Activated naive CD4-positive, alpha-beta T cell treated with anti-CD3 and anti-CD28 coated beads for 36 hours (primary cell): ENCODE data around the gene LINGO1. TPM values are rescaled to one million over a fixed set of nuclear protein-coding genes. Genes with fewer than 3 reads are reported as not detected.

ENCODE experiments used
- CTCF ChIA-PET: fragments of 350-600 bp; sonication (Branson Sonifier 250); formaldehyde crosslinking; loops from one replicate; lab custom pipeline; 2021; ENCODE audit warnings: antibody characterized with exemption; lab: Charles Lee
- DNase-seq: peaks from one replicate; pipeline ENCODE4 v3.0.0-alpha.2; 2020
- H3K27ac Mint-ChIP-seq: one replicate; pipeline ENCODE4 v1.8.0; 2021; ENCODE audit warnings: mild to moderate bottlenecking, mixed read lengths
- H3K27me3 Mint-ChIP-seq: one replicate; pipeline ENCODE4 v1.8.0; 2021; ENCODE audit warnings: low read depth, mixed read lengths
- H3K36me3 Mint-ChIP-seq: one replicate; pipeline ENCODE4 v1.8.0; 2021; ENCODE audit warnings: low read depth, mixed read lengths
- H3K4me1 Mint-ChIP-seq: one replicate; pipeline ENCODE4 v1.8.0; 2021; ENCODE audit warnings: low read depth, mixed read lengths
- H3K4me3 Mint-ChIP-seq: one replicate; pipeline ENCODE4 v1.8.0; 2021; ENCODE audit warnings: mild to moderate bottlenecking, moderate library complexity, mixed read lengths
- H3K9me3 Mint-ChIP-seq: one replicate; pipeline ENCODE4 v1.8.0; 2021; ENCODE audit warnings: mixed read lengths
- intact Hi-C: fragments of 100-400 bp; cut with micrococcal nuclease; formaldehyde crosslinking; loops from one replicate; pipeline ENCODE4 v1.15.1; 2023
- total RNA-seq, 2 experiments: library from RNA; stranded (reverse); gene quantifications; one replicate each; pipeline ENCODE4 v1.2.3, GENCODE V29; 2021

LINGO1 gene
- total RNA-seq, 2 experiments from 2014 or later = not detected

DNA sequence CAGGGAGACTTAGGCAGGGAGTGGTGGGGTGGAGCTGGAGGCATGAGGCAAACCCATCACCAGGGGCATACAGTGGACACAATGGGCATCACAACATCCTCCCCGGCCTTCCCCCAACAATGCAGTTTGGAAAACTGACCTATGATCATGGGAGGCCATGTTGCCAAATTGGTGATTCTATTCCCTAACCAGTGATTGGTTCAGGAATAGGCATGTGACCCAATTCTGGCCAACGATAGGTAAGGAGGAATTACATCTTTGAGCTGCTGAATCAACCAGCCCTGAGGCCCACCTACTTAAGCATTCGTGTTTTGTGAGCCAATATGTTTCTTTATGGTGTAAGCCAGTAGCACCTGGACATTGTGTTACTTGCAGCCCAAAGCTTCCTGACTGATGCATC, 40.0 kb downstream of the LINGO1 start:
- CTCF ChIA-PET = no interaction called here
- H3K27ac Mint-ChIP-seq = no peak overlapping the region

DNA sequence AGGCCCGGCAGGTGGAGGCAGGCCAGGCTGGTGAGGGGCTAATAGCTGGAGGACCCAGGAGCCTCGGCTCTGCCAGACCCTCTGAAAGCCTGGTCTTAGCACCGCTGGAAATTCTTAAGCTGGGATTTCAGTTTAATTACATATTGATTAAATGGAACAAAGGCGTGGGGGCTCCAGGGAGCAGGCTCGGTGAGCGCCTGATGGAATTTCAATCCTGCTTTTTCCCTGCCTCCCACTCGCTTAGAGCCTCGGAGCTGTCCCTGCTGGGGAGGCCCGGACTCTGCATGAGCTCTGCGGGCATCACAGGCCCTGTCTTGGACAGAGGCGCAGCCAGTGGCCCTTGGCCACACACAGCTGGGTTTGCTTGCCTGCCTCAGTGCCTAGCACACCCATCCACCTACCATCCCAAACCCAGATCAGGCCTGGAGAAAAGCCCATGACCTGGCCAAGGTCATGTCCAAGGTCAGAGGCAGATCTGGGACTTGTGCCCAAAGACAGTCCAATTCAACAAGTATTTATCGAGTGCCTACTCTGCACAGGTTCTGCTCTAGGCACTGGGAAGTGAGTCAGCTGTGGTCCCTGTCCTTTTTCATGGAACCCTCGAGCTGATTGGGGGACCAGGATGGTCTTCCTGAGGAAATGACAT, 40.6 kb downstream of the LINGO1 start:
- CTCF ChIA-PET = interaction anchor here (0.9 kb wide), 1 partner anchor 17 kb away, joined by 5 read pairs; no protein-coding TSS in a partner anchor
- Mint-ChIP-seq H3K36me3 (no peaks in the 10 kb centered on the region), H3K9me3 (no peaks in the 10 kb centered on the region), H3K27me3 (no peaks in the 10 kb centered on the region), H3K4me1 (no peaks in the 10 kb centered on the region), H3K27ac (no peak overlapping the region), H3K4me3 (no peak overlapping the region)
- no peak for DNase-seq
- intact Hi-C loops = no loop called here

More for the DNA sequence above, 40.0 kb downstream of the LINGO1 start:
- Mint-ChIP-seq H3K27me3 (no peaks in the 10 kb centered on the region), H3K36me3 (no peaks in the 10 kb centered on the region), H3K4me3 (no peak overlapping the region), H3K9me3 (no peaks in the 10 kb centered on the region), H3K4me1 (no peaks in the 10 kb centered on the region)
- DNase-seq = no peak
- intact Hi-C loops = no loop called here

DNA sequence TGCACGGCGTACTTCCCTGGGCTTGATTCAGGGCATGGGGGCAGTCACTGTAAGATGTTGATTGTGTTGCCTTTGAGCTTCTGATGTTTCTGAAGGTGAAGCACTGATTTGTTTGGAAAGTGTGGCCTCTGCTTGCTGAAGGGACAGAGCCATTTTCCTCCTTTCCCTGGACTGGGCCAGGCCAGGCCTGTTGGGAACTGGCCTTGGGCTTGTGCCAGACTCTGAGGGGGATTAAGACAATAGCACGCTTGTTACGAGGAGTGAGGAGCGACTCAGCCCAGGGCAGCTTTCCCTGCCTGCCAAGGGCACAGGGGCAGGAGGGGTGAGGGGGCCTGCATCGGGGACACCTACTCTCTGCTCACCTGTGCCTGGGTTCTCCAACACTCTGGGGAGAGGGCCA, 42.9 kb downstream of the LINGO1 start:
- intact Hi-C loops = no loop called here
- Mint-ChIP-seq H3K27ac (no peak overlapping the region), H3K4me3 (no peak overlapping the region), H3K4me1 (no peaks in the 10 kb centered on the region), H3K36me3 (no peaks in the 10 kb centered on the region), H3K9me3 (no peaks in the 10 kb centered on the region), H3K27me3 (no peaks in the 10 kb centered on the region)
- DNase-seq = no peak
- CTCF ChIA-PET = no interaction called here

DNA sequence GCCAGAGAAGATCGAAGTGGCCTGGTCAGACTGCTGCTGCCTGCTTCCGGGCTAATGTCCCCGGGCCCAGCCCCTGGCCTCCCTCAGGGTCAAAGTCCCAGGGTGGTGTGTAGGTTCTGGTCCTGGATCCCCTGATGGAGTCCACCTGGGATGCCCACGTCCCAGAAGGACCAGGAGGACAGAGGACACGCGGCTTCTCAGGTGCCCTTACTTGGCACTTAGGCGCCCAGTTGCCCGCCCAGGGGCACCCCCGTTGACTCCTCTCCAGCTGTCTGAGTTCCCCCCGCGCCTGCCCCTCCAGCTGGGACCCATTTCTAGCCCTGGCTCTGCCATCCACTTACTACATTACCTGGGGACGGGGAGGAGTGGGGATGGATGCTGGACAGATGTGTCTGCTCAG, 44.6 kb downstream of the LINGO1 start:
- Mint-ChIP-seq H3K27ac (no peak overlapping the region), H3K27me3 (no peaks in the 10 kb centered on the region), H3K36me3 (no peaks in the 10 kb centered on the region), H3K4me1 (no peaks in the 10 kb centered on the region), H3K4me3 (no peak overlapping the region), H3K9me3 (no peaks in the 10 kb centered on the region)
- intact Hi-C loops = no loop called here
- no peak for DNase-seq
- CTCF ChIA-PET = interaction anchor here (1.9 kb wide), 1 partner anchor 45 kb away, joined by 5 read pairs; no protein-coding TSS in a partner anchor

DNA sequence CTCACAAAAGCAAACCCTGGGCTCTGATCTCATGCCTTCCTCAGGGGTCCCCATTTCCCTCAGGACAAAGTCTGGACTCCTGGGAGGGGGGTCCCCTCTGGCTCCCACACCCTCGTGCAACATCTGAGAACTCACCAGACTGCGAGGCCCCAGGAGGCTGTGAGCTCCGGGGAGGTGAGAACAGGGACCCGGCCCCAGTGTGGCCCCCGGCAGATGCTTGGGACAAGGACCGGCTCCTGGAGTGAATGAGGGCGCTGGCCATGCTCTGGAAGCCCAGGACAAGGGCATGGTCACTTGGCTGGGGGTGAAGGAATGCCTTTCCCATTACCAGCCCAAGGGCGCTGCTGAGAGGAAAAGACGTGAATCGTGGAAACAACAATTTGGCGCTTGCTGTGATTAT, 48.0 kb downstream of the LINGO1 start:
- H3K4me3 Mint-ChIP-seq = no peak overlapping the region
- no peaks in the 10 kb centered on the region for H3K9me3 Mint-ChIP-seq
- H3K36me3 Mint-ChIP-seq = no peaks in the 10 kb centered on the region
- no peaks in the 10 kb centered on the region for H3K4me1 Mint-ChIP-seq
- H3K27ac Mint-ChIP-seq = no peak overlapping the region
- intact Hi-C loops = no loop called here
- DNase-seq = no peak
- CTCF ChIA-PET = no interaction called here
- H3K27me3 Mint-ChIP-seq = no peaks in the 10 kb centered on the region

DNA sequence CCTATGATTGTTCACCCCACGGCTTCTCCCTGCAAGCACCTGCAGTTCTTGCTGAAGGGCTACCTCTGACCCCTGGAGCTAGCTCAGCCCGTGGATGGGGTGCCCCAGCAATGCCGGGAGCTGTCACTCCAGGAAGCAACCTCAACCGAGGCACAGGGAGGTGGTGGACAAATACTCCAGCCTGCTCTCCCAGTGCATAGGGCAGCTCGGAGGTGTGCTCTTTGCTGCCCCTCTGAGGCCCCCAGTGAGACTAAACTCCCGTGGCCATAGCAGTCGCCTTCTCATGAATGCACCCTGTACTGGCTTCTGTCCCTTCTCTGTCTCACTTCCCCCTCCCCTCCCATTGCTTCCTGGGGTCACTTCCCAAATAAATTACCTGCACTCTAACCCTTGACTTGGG, 48.5 kb downstream of the LINGO1 start:
- H3K9me3 Mint-ChIP-seq = no peaks in the 10 kb centered on the region
- H3K4me1 Mint-ChIP-seq = no peaks in the 10 kb centered on the region
- CTCF ChIA-PET = no interaction called here
- no peak for DNase-seq
- H3K27ac Mint-ChIP-seq = no peak overlapping the region
- no peaks in the 10 kb centered on the region for H3K27me3 Mint-ChIP-seq
- H3K36me3 Mint-ChIP-seq = no peaks in the 10 kb centered on the region
- no peak overlapping the region for H3K4me3 Mint-ChIP-seq
- intact Hi-C loops = no loop called here

DNA sequence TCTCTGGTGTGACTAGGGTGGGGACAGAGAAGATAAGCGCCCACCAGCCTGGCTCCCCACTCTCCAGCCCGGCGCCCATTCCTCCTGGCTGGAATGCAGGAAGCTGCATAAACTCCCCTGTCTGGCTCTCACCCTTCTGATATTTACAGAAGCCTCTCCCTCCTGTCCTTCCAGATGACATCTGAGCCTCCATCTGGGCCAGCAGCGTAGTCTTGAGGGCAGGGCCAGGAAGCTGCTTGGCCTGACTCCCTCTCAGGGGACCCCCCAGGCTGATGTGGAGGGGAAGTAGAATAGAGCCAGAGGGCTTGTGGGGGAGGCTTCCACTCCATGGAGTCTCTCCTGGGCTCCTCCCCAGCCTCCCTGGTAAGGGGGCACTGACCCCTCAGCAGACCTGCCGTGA, 49.9 kb downstream of the LINGO1 start:
- H3K27me3 Mint-ChIP-seq = no peaks in the 10 kb centered on the region
- no peaks in the 10 kb centered on the region for H3K9me3 Mint-ChIP-seq
- no peaks in the 10 kb centered on the region for H3K36me3 Mint-ChIP-seq
- intact Hi-C loops = no loop called here
- no peak overlapping the region for H3K4me3 Mint-ChIP-seq
- CTCF ChIA-PET = no interaction called here
- no peak for DNase-seq
- no peaks in the 10 kb centered on the region for H3K4me1 Mint-ChIP-seq
- H3K27ac Mint-ChIP-seq = no peak overlapping the region

DNA sequence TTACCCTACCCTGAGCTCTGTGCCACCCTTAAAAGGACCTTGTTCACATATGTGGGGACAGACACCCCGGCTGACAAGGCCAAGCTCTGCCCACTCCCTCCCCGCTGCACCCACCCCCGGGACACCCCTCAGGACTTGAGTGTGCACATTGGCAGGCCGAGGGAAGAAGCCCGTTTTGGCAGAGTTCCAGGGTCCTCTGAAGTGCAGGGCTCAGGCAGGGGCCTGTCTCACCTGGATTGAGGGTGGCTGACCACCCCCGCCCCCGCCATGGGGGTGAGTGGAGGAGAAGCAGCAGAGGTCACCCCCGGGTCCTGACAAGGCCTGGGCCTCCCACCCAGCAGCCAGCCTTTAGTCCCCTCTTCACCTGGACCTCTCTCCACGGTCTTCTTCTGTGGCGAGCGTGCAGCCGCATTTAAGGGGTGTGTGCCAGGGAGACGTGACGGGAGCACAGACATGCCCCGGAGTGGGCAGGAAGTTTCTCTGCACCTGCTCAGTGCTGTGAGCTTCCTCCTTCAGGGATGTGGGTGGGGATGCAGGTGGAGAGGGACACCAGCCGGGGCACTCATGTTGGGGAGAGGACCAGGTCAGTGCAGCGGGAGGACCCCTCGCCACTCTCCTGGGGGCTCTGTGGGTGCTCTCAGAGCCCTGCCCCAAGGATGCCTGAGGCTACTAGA, 50.7 kb downstream of the LINGO1 start:
- CTCF ChIA-PET = no interaction called here
- H3K4me3 Mint-ChIP-seq = no peak overlapping the region
- DNase-seq = no peak
- no peaks in the 10 kb centered on the region for H3K4me1 Mint-ChIP-seq
- no peaks in the 10 kb centered on the region for H3K9me3 Mint-ChIP-seq
- H3K36me3 Mint-ChIP-seq = no peaks in the 10 kb centered on the region
- no peaks in the 10 kb centered on the region for H3K27me3 Mint-ChIP-seq
- intact Hi-C loops = no loop called here
- H3K27ac Mint-ChIP-seq = no peak overlapping the region

DNA sequence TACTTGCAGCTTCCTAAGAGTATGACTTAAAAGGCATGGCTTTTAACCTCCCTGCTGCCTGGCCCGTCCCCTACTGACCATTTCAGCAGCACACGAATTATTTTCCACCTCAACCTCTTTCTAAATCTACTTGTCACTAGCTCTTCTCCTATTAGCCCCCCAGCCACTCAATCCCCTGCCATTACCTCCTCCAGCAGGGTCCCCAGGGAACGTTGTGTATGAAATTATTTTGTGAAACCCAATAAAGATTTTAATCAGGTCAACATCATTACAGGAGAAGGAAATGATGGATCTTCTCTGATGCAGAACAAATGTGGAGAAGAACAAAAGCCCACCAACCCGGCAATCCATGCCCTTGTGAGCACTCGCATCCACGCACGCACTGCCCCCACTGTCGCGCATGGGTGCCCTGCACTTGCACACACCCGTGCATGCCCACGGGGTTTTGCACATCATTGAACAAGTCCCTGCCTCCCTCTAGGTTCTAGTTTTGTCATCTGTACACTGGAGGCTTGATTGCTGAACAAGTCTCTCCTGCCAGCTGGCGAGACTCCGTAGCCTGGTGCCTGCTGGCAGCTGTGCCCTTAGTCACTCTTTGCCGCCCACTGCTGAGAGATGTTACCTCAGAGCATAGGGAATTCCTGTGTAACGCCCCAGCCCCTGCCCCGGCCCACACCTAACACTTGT, 51.6 kb downstream of the LINGO1 start:
- intact Hi-C loops = no loop called here
- Mint-ChIP-seq H3K27me3 (no peaks in the 10 kb centered on the region), H3K4me3 (no peak overlapping the region), H3K27ac (no peak overlapping the region), H3K9me3 (no peaks in the 10 kb centered on the region), H3K4me1 (no peaks in the 10 kb centered on the region), H3K36me3 (no peaks in the 10 kb centered on the region)
- DNase-seq = no peak
- CTCF ChIA-PET = no interaction called here

DNA sequence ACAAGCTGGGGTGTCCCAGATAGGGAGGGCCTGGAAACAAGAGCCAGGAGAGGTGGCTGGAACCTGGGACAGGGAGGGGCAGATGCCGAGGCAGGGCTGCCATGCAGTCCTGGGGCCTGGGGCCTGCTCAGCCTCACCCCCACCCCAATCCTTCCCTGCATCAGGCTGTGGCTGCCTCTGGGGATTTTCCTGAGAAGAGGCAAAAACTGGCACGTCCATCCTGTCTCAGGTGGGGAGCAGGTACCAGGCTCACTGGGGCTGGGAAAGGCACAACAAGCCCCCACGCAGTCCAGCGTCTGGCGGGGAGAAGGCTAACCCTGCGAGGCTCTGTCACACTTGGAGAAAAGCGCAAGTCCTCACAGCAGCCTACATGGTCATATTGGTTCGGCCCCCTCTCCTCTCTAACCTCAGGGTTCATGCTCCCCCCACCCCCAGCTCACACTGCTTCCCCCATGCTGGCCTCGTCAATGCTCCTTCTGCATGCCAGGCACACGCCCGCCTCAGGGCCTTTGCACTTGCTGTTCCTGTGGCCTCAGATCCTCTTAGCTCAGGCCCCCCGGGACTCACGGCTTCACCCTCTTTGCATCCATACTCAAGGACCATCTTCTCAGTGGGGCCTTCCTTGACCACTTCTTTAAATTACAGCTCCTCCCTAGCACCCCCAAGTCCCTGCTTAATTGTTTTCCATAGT, 53.1 kb downstream of the LINGO1 start:
- no peaks in the 10 kb centered on the region for H3K4me1 Mint-ChIP-seq
- intact Hi-C loops = no loop called here
- DNase-seq = no peak
- H3K27ac Mint-ChIP-seq = no peak overlapping the region
- no peaks in the 10 kb centered on the region for H3K27me3 Mint-ChIP-seq
- H3K4me3 Mint-ChIP-seq = no peak overlapping the region
- no peaks in the 10 kb centered on the region for H3K36me3 Mint-ChIP-seq
- no peaks in the 10 kb centered on the region for H3K9me3 Mint-ChIP-seq
- CTCF ChIA-PET = no interaction called here

DNA sequence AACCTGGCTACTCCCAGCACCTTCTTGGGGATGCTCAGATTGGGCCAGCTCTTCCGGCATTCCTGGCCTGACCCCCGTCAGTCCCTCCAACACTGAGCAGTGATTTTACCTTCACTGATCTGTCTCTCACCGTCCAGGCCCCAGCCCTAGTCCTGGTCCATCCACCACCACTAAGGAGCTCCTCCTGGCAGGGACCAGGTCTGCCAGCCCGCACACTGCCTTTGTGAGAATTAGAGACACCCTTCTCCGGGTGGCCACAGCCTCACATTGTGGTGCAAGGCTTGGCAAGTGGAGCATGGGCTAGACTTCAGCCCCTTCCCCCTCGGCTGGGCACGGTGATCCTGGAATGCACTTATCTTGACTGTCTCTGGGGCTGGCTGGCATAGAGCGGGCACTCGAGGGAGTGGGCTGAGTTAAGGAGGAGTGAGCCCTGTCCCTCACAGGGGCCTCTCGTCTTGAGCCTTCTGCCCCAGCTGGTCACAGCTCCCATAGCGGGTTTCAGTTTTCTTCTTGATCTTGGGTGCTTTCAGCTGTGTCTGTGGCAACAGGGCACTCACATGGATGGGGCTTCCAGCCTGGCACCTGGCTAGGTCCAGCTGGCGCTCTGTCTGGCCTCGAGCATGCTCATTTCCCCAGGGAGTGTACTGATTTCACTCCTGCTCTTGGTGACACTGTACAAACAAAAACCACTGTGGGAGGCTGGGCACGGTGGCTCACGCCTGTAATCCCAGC, 53.9 kb downstream of the LINGO1 start:
- no peaks in the 10 kb centered on the region for H3K27me3 Mint-ChIP-seq
- intact Hi-C loops = no loop called here
- CTCF ChIA-PET = no interaction called here
- no peak overlapping the region for H3K4me3 Mint-ChIP-seq
- no peaks in the 10 kb centered on the region for H3K36me3 Mint-ChIP-seq
- H3K4me1 Mint-ChIP-seq = no peaks in the 10 kb centered on the region
- H3K27ac Mint-ChIP-seq = no peak overlapping the region
- no peak for DNase-seq
- no peaks in the 10 kb centered on the region for H3K9me3 Mint-ChIP-seq

DNA sequence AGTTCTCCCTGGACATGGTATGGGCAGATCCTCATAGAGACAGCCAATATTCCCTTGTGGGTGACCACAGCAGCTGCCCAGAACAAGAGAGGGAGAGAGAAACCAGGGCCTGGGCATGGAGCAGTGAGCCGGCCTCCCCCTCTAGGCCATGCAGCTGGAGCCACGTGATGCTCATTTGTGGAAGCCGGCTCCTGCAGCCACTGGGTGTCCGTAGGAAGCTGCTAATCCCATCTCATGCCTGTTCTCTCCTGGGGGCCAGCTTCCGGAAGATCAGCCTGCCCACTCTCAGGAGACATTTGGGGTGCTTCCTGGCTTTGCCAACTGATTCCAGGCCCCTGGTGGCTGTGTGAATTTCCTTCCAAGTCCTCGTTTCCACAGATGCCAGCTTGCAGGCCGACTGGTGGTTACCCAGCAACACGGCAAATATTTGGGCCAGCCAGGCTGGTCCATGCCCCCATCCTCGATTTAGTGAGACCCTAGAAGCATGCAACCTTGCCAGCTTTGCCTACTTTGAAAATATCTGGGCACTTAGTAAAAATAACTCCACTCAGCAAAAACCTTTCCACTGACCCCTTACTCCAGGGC, 55.3 kb downstream of the LINGO1 start:
- no peak overlapping the region for H3K27ac Mint-ChIP-seq
- H3K4me3 Mint-ChIP-seq = no peak overlapping the region
- CTCF ChIA-PET = no interaction called here
- H3K27me3 Mint-ChIP-seq = no peaks in the 10 kb centered on the region
- no peak for DNase-seq
- H3K36me3 Mint-ChIP-seq = no peaks in the 10 kb centered on the region
- H3K4me1 Mint-ChIP-seq = no peaks in the 10 kb centered on the region
- H3K9me3 Mint-ChIP-seq = no peaks in the 10 kb centered on the region
- intact Hi-C loops = no loop called here
